ENCODE results near the gene NTMT1. TPM values are rescaled to one million over a fixed set of nuclear protein-coding genes. Genes with fewer than 3 reads are reported as not detected.
A peak's percentile ranks its signal among the peaks of the same experiment; 100 is the strongest.

NTMT1 gene
- total RNA-seq, 1 donor from 2014 or later, result 15.5 TPM

GRCh38 chr9:129623331-129623730 lies 2.6 kb upstream of the NTMT1 start:
- intact Hi-C loops (cut with DNase I), result no loop called here

GRCh38 chr9:129624168-129624759 lies 1.7 kb upstream of the NTMT1 start:
- no peaks in the 10 kb centered on the region for H3K27me3 ChIP-seq
- H3K27ac ChIP-seq, result no peak overlapping the region
- peaks cover 53% of the 10 kb centered on the region for H3K4me1 ChIP-seq
- TF ChIP-seq CTCF (IDR thresholded peaks at IDR 0.05) (peak; percentile 36 to 54 (median 43)), POLR2AphosphoS5 (IDR thresholded peaks at IDR 0.05; ENCODE audit: insufficient read depth in 1 of 2, low read depth in 1 of 2) (no peak), POLR2A (IDR thresholded peaks at IDR 0.05) (no peak)
- no peak for DNase-seq (ENCODE audit: extremely low spot score in 2 of 2)
- no peaks in the 10 kb centered on the region for H3K36me3 ChIP-seq
- H3K9me3 ChIP-seq, result no peaks in the 10 kb centered on the region
- intact Hi-C loops (cut with DNase I), result no loop called here
- H3K4me3 ChIP-seq, result no peak overlapping the region

More at GRCh38 chr9:129623331-129623730, 2.6 kb upstream of the NTMT1 start:
- Histone ChIP-seq H3K4me1 (peaks cover 43% of the 10 kb centered on the region), H3K4me3 (no peak overlapping the region), H3K27ac (no peak overlapping the region), H3K27me3 (no peaks in the 10 kb centered on the region), H3K36me3 (no peaks in the 10 kb centered on the region), H3K9me3 (no peaks in the 10 kb centered on the region)
- no peak for DNase-seq (ENCODE audit: extremely low spot score in 2 of 2)
- TF ChIP-seq POLR2AphosphoS5 (IDR thresholded peaks at IDR 0.05; ENCODE audit: insufficient read depth in 1 of 2, low read depth in 1 of 2), result no peak

GRCh38 chr9:129624947-129625346 lies 1.0 kb upstream of the NTMT1 start:
- no peak overlapping the region for H3K4me3 ChIP-seq
- intact Hi-C loops (cut with DNase I), result no loop called here
- H3K27ac ChIP-seq, result no peak overlapping the region
- peaks cover 54% of the 10 kb centered on the region for H3K4me1 ChIP-seq
- no peaks in the 10 kb centered on the region for H3K27me3 ChIP-seq
- no peaks in the 10 kb centered on the region for H3K36me3 ChIP-seq
- no peak for DNase-seq (ENCODE audit: extremely low spot score in 2 of 2)
- TF ChIP-seq POLR2AphosphoS5 (IDR thresholded peaks at IDR 0.05; ENCODE audit: insufficient read depth in 1 of 2, low read depth in 1 of 2), result no peak
- H3K9me3 ChIP-seq, result no peaks in the 10 kb centered on the region

GRCh38 chr9:129626625-129627284 lies 792 bp downstream of the NTMT1 start:
- Histone ChIP-seq H3K9me3 (no peaks in the 10 kb centered on the region), H3K27me3 (no peaks in the 10 kb centered on the region), H3K4me1 (peaks cover 63% of the 10 kb centered on the region), H3K27ac (peak overlapping the region; percentile 76), H3K36me3 (no peaks in the 10 kb centered on the region), H3K4me3 (peak overlapping the region; percentile 66 to 91)
- TF ChIP-seq POLR2A (IDR thresholded peaks at IDR 0.05), result no peak
- no peak for TF ChIP-seq POLR2AphosphoS5 (IDR thresholded peaks at IDR 0.05; ENCODE audit: insufficient read depth in 1 of 2, low read depth in 1 of 2)
- TF ChIP-seq CTCF (IDR thresholded peaks at IDR 0.05), result no peak
- no peak for DNase-seq (ENCODE audit: extremely low spot score in 2 of 2)
- intact Hi-C loops (cut with DNase I), result no loop called here

- peak overlapping the region; percentile 66 to 91 for H3K4me3 ChIP-seq
- TF ChIP-seq POLR2A (IDR thresholded peaks at IDR 0.05) (no peak), CTCF (IDR thresholded peaks at IDR 0.05) (no peak), POLR2AphosphoS5 (IDR thresholded peaks at IDR 0.05; ENCODE audit: insufficient read depth in 1 of 2, low read depth in 1 of 2) (no peak)
- H3K27me3 ChIP-seq, result no peaks in the 10 kb centered on the region
- H3K36me3 ChIP-seq, result peaks cover 0 to 5% of the 10 kb centered on the region in 2 donors
- H3K27ac ChIP-seq, result peak overlapping the region; percentile 76
- H3K4me1 ChIP-seq, result peaks cover 66% of the 10 kb centered on the region
- intact Hi-C loops (cut with DNase I), result no loop called here
- no peaks in the 10 kb centered on the region for H3K9me3 ChIP-seq
- DNase-seq (ENCODE audit: extremely low spot score in 2 of 2), result no peak
These were observed 1.8 kb downstream of the NTMT1 start for GRCh38 chr9:129627556-129628440.
